Measurements from ENCODE around the gene DEPDC5. TPM values are rescaled to one million over a fixed set of nuclear protein-coding genes. Genes with fewer than 3 reads are reported as not detected.

Gene DEPDC5
- total RNA-seq, 1 donor from 2014 or later: 37.1 TPM

- Mint-ChIP-seq H3K36me3 (peaks cover 14% of the 10 kb centered on the region), H3K27ac (no peak overlapping the region), H3K4me1 (peaks cover 11% of the 10 kb centered on the region), H3K27me3 (ENCODE audit: insufficient read depth, low read depth) (no peaks in the 10 kb centered on the region), H3K9me3 (no peaks in the 10 kb centered on the region), H3K4me3 (no peak overlapping the region)
- no peaks in the 10 kb centered on the region for H3F3A ChIP-seq (ENCODE audit: low read depth)
- H3K79me2 ChIP-seq (ENCODE audit: low read depth): no peaks in the 10 kb centered on the region
- no peak overlapping the region for H3K27ac ChIP-seq
- no peaks in the 10 kb centered on the region for H3K27me3 ChIP-seq
- no peaks in the 10 kb centered on the region for H3K9me3 ChIP-seq (ENCODE audit: low read depth)
- no peak for TF ChIP-seq EZH2phosphoT487 (IDR thresholded peaks at IDR 0.05)
- no peak for TF ChIP-seq CTCF (IDR thresholded peaks at IDR 0.05)
- no peak for TF ChIP-seq EZH2 (IDR thresholded peaks at IDR 0.05)
- no peak overlapping the region for H2AFZ ChIP-seq (replicated peaks)
- H4K20me1 ChIP-seq (ENCODE audit: low read depth): no peaks in the 10 kb centered on the region
- no peaks in the 10 kb centered on the region for H3K4me1 ChIP-seq
- H3K4me2 ChIP-seq: no peak overlapping the region
- H3K36me3 ChIP-seq: no peaks in the 10 kb centered on the region
- DNase-seq (ENCODE audit: low spot score): no peak
- H3K4me3 ChIP-seq: no peak overlapping the region
- no peak overlapping the region for H3K9ac ChIP-seq
Observed at GRCh38 chr22:31830721-31831070, 76.9 kb downstream of the DEPDC5 start.

DNA sequence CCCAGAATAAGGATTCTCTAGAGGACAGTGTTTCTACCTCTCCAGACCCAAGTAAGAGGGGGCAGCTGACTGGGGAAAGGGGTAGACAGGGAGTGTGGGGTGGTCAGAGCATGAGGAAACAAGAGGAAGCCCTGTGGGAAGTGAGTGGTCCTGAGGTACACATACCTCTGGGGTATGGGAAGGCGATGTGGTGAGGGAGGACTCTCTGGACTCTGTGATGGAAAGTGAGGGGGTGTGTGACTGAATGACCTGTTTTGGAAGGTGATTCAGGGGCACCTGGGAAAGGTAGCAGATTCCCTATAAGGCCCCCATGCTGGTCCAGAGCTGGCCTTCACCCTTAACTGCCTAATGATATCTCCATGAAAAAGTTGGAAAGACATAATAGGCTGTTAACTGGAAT lies 80.1 kb downstream of the DEPDC5 start:
- H3K27me3 Mint-ChIP-seq (ENCODE audit: insufficient read depth, low read depth): no peaks in the 10 kb centered on the region
- no peaks in the 10 kb centered on the region for H3K4me1 Mint-ChIP-seq
- no peak for TF ChIP-seq CTCF (IDR thresholded peaks at IDR 0.05)
- TF ChIP-seq EZH2phosphoT487 (IDR thresholded peaks at IDR 0.05): no peak
- no peak for TF ChIP-seq EZH2 (IDR thresholded peaks at IDR 0.05)
- no peaks in the 10 kb centered on the region for H3K36me3 ChIP-seq
- H3K79me2 ChIP-seq (ENCODE audit: low read depth): no peaks in the 10 kb centered on the region
- H4K20me1 ChIP-seq (ENCODE audit: low read depth): no peaks in the 10 kb centered on the region
- no peak overlapping the region for H3K4me3 ChIP-seq
- no peaks in the 10 kb centered on the region for H3K4me1 ChIP-seq
- H3K4me2 ChIP-seq: no peak overlapping the region
- no peaks in the 10 kb centered on the region for H3F3A ChIP-seq (ENCODE audit: low read depth)
- H3K4me3 Mint-ChIP-seq: no peak overlapping the region
- H3K9me3 ChIP-seq (ENCODE audit: low read depth): no peaks in the 10 kb centered on the region
- H3K9ac ChIP-seq: peak overlapping the region; percentile 12
- DNase-seq (ENCODE audit: low spot score): no peak
- no peak overlapping the region for H3K27ac Mint-ChIP-seq
- no peak overlapping the region for H2AFZ ChIP-seq (replicated peaks)
- H3K27ac ChIP-seq: no peak overlapping the region
- H3K9me3 Mint-ChIP-seq: no peaks in the 10 kb centered on the region
- no peaks in the 10 kb centered on the region for H3K27me3 ChIP-seq
- H3K36me3 Mint-ChIP-seq: peaks cover 3% of the 10 kb centered on the region

DNA sequence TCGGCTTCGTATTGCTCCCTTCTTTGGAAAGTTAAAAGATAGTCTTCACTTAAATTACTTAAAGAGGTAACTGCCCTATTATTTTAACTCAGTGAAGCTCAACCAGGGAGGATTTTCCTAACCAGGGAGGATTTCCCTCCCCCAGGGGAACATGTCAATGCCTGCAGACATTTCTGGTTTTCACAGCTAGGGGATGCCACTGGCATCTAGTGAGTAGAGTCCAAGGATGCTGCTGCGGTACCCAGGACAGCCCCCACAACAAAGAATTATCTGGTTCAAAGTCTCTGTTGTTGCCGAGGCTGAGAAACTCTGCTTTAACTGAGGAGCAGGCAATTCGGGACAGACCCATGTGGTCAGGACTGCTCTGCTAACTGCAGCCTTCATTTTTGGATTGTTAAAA lies 82.2 kb downstream of the DEPDC5 start:
- Histone ChIP-seq H3K79me2 (ENCODE audit: low read depth) (no peaks in the 10 kb centered on the region), H3F3A (ENCODE audit: low read depth) (no peaks in the 10 kb centered on the region), H3K27ac (no peak overlapping the region), H3K27me3 (no peaks in the 10 kb centered on the region), H3K9me3 (ENCODE audit: low read depth) (no peaks in the 10 kb centered on the region), H3K4me1 (no peaks in the 10 kb centered on the region), H3K9ac (no peak overlapping the region), H4K20me1 (ENCODE audit: low read depth) (no peaks in the 10 kb centered on the region), H3K4me3 (no peak overlapping the region), H2AFZ (replicated peaks) (no peak overlapping the region), H3K36me3 (no peaks in the 10 kb centered on the region), H3K4me2 (no peak overlapping the region)
- Mint-ChIP-seq H3K9me3 (no peaks in the 10 kb centered on the region), H3K36me3 (peaks cover 9% of the 10 kb centered on the region), H3K4me3 (no peak overlapping the region), H3K27me3 (ENCODE audit: insufficient read depth, low read depth) (no peaks in the 10 kb centered on the region), H3K4me1 (peaks cover 2% of the 10 kb centered on the region), H3K27ac (peak overlapping the region; percentile 42)
- TF ChIP-seq CTCF (IDR thresholded peaks at IDR 0.05) (peak; percentile 30), EZH2 (IDR thresholded peaks at IDR 0.05) (no peak), EZH2phosphoT487 (IDR thresholded peaks at IDR 0.05) (no peak)
- DNase-seq (ENCODE audit: low spot score): peak; percentile 41

- Histone ChIP-seq H3K9me3 (ENCODE audit: low read depth) (no peaks in the 10 kb centered on the region), H3K27me3 (no peaks in the 10 kb centered on the region), H3K9ac (no peak overlapping the region), H3K79me2 (ENCODE audit: low read depth) (no peaks in the 10 kb centered on the region), H4K20me1 (ENCODE audit: low read depth) (no peaks in the 10 kb centered on the region), H3K4me2 (no peak overlapping the region), H2AFZ (replicated peaks) (no peak overlapping the region), H3K4me1 (no peaks in the 10 kb centered on the region), H3K27ac (no peak overlapping the region), H3K4me3 (no peak overlapping the region), H3K36me3 (no peaks in the 10 kb centered on the region), H3F3A (ENCODE audit: low read depth) (no peaks in the 10 kb centered on the region)
- Mint-ChIP-seq H3K36me3 (peaks cover 25% of the 10 kb centered on the region), H3K27ac (no peak overlapping the region), H3K4me1 (peaks cover 2% of the 10 kb centered on the region), H3K27me3 (ENCODE audit: insufficient read depth, low read depth) (no peaks in the 10 kb centered on the region), H3K9me3 (no peaks in the 10 kb centered on the region), H3K4me3 (no peak overlapping the region)
- DNase-seq (ENCODE audit: low spot score): no peak
- no peak for TF ChIP-seq EZH2 (IDR thresholded peaks at IDR 0.05)
- TF ChIP-seq EZH2phosphoT487 (IDR thresholded peaks at IDR 0.05): no peak
- TF ChIP-seq CTCF (IDR thresholded peaks at IDR 0.05): no peak
Observed at GRCh38 chr22:31838917-31839316, 85.1 kb downstream of the DEPDC5 start.

Data from neural progenitor cell (in vitro differentiated cells).